Stimulated activated CD4-positive, alpha-beta T cell treated with anti-CD3 and anti-CD28 coated beads, Interleukin-12 subunit alpha, Interleukin-12 subunit beta, amount 100 ng/mL, for 48 hours (primary cell): Measurements from ENCODE around the gene LHFPL5.

Experiments
- DNase-seq, 3 donors: peaks; one replicate each; pipeline ENCODE4 v3.0.0-alpha.2; 2020; ENCODE audit warnings: low read depth in 2 of 3, low spot score in 1 of 3

The LHFPL5 gene

GRCh38 chr6:35790683-35791082 lies 14.5 kb upstream of the LHFPL5 start:
- no peak for DNase-seq

- no peak for DNase-seq
Measured at GRCh38 chr6:35794536-35795452, 10.4 kb upstream of the LHFPL5 start.

GRCh38 chr6:35795453-35796071 lies 9.6 kb upstream of the LHFPL5 start:
- DNase-seq: no peak

GRCh38 chr6:35796236-35796635 lies 8.9 kb upstream of the LHFPL5 start:
- no peak for DNase-seq

- DNase-seq: no peak
Measured at GRCh38 chr6:35797837-35798526, 7.2 kb upstream of the LHFPL5 start.

GRCh38 chr6:35798706-35799105 lies 6.4 kb upstream of the LHFPL5 start:
- DNase-seq: no peak

- no peak for DNase-seq
Measured at GRCh38 chr6:35801148-35801547, 4.0 kb upstream of the LHFPL5 start.

- DNase-seq: no peak
Measured at GRCh38 chr6:35808688-35809087, 3.5 kb downstream of the LHFPL5 start.

- no peak for DNase-seq
Measured at GRCh38 chr6:35809809-35810208, 4.7 kb downstream of the LHFPL5 start.

- DNase-seq: no peak
Measured at GRCh38 chr6:35810971-35811698, 6.0 kb downstream of the LHFPL5 start.

GRCh38 chr6:35811699-35811995 lies 6.5 kb downstream of the LHFPL5 start:
- DNase-seq: no peak

GRCh38 chr6:35817515-35817914 lies 12.4 kb downstream of the LHFPL5 start:
- DNase-seq: no peak

GRCh38 chr6:35823601-35824000 lies 18.4 kb downstream of the LHFPL5 start:
- no peak for DNase-seq

GRCh38 chr6:35824552-35825192 lies 19.5 kb downstream of the LHFPL5 start:
- no peak for DNase-seq

- no peak for DNase-seq
Measured at GRCh38 chr6:35829306-35829705, 24.2 kb downstream of the LHFPL5 start.

- no peak for DNase-seq
Measured at GRCh38 chr6:35831257-35832007, 26.3 kb downstream of the LHFPL5 start.

GRCh38 chr6:35833536-35833935 lies 28.4 kb downstream of the LHFPL5 start:
- no peak for DNase-seq

- no peak for DNase-seq
Measured at GRCh38 chr6:35839019-35839418, 33.9 kb downstream of the LHFPL5 start.

- no peak for DNase-seq
Measured at GRCh38 chr6:35842381-35842780, 37.2 kb downstream of the LHFPL5 start.

GRCh38 chr6:35844290-35844689 lies 39.1 kb downstream of the LHFPL5 start:
- DNase-seq: no peak
